Measurements from ENCODE around the gene CDH13. TPM values are rescaled to one million over a fixed set of nuclear protein-coding genes. Genes with fewer than 3 reads are reported as not detected.

CDH13 gene
- total and polyA plus RNA-seq, 2 experiments from 2014 or later = 1.6 to 4.4 TPM

DNA sequence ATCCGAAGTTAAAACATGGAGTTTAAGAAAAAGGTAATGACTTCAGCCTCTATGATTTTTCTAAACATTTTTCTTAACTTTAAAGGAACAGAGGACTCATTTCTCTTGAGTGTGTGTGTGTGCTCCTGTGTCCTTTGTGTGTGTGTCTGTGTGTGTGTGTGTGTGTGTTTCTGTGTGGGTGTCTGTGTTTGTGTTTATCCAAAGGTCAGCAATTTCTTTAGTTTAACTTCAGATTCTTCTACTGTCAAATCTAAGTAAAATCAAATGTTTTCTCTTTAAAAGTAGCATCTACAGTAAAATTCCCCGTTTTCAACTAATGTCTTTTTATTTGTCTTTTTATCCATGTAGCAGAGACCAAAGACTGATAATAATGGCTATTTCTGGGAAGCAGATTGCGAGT lies 1212.8 kb downstream of the CDH13 start:
- Histone ChIP-seq H2AFZ (no peak overlapping the region), H4K20me1 (replicated peaks; ENCODE audit: insufficient read depth) (no peaks in the 10 kb centered on the region), H3K27ac (ENCODE audit: low read depth) (peak overlapping the region; percentile 91), H3K27me3 (ENCODE audit: insufficient read depth) (no peaks in the 10 kb centered on the region), H3K79me2 (replicated peaks; ENCODE audit: insufficient read depth) (no peaks in the 10 kb centered on the region), H3F3A (replicated peaks; ENCODE audit: low read depth) (0 out of 2 replicates have a peak, but pooled peaks cover 3% of the 10 kb centered on the region), H3K4me3 (no peak overlapping the region), H3K36me3 (ENCODE audit: insufficient read depth) (no peaks in the 10 kb centered on the region), H3K4me1 (ENCODE audit: insufficient read depth) (peaks cover 58% of the 10 kb centered on the region), H3K9me2 (ENCODE audit: insufficient read depth) (no peaks in the 10 kb centered on the region), H3K4me2 (0 out of 2 replicates have a peak overlapping the region, but pooled peaks have one; percentile 20)
- H3K27me3 Mint-ChIP-seq (ENCODE audit: insufficient read depth, low read depth, poor library complexity) = peaks cover 14% of the 10 kb centered on the region
- peaks cover 85% of the 10 kb centered on the region for H3K4me1 Mint-ChIP-seq
- no peak for TF ChIP-seq NANOG (IDR thresholded peaks at IDR 0.05; ENCODE audit: borderline replicate concordance)
- TF ChIP-seq POLR2AphosphoS5 (IDR thresholded peaks at IDR 0.05; ENCODE audit: low read depth) = no peak
- TF ChIP-seq, protein P1, sequence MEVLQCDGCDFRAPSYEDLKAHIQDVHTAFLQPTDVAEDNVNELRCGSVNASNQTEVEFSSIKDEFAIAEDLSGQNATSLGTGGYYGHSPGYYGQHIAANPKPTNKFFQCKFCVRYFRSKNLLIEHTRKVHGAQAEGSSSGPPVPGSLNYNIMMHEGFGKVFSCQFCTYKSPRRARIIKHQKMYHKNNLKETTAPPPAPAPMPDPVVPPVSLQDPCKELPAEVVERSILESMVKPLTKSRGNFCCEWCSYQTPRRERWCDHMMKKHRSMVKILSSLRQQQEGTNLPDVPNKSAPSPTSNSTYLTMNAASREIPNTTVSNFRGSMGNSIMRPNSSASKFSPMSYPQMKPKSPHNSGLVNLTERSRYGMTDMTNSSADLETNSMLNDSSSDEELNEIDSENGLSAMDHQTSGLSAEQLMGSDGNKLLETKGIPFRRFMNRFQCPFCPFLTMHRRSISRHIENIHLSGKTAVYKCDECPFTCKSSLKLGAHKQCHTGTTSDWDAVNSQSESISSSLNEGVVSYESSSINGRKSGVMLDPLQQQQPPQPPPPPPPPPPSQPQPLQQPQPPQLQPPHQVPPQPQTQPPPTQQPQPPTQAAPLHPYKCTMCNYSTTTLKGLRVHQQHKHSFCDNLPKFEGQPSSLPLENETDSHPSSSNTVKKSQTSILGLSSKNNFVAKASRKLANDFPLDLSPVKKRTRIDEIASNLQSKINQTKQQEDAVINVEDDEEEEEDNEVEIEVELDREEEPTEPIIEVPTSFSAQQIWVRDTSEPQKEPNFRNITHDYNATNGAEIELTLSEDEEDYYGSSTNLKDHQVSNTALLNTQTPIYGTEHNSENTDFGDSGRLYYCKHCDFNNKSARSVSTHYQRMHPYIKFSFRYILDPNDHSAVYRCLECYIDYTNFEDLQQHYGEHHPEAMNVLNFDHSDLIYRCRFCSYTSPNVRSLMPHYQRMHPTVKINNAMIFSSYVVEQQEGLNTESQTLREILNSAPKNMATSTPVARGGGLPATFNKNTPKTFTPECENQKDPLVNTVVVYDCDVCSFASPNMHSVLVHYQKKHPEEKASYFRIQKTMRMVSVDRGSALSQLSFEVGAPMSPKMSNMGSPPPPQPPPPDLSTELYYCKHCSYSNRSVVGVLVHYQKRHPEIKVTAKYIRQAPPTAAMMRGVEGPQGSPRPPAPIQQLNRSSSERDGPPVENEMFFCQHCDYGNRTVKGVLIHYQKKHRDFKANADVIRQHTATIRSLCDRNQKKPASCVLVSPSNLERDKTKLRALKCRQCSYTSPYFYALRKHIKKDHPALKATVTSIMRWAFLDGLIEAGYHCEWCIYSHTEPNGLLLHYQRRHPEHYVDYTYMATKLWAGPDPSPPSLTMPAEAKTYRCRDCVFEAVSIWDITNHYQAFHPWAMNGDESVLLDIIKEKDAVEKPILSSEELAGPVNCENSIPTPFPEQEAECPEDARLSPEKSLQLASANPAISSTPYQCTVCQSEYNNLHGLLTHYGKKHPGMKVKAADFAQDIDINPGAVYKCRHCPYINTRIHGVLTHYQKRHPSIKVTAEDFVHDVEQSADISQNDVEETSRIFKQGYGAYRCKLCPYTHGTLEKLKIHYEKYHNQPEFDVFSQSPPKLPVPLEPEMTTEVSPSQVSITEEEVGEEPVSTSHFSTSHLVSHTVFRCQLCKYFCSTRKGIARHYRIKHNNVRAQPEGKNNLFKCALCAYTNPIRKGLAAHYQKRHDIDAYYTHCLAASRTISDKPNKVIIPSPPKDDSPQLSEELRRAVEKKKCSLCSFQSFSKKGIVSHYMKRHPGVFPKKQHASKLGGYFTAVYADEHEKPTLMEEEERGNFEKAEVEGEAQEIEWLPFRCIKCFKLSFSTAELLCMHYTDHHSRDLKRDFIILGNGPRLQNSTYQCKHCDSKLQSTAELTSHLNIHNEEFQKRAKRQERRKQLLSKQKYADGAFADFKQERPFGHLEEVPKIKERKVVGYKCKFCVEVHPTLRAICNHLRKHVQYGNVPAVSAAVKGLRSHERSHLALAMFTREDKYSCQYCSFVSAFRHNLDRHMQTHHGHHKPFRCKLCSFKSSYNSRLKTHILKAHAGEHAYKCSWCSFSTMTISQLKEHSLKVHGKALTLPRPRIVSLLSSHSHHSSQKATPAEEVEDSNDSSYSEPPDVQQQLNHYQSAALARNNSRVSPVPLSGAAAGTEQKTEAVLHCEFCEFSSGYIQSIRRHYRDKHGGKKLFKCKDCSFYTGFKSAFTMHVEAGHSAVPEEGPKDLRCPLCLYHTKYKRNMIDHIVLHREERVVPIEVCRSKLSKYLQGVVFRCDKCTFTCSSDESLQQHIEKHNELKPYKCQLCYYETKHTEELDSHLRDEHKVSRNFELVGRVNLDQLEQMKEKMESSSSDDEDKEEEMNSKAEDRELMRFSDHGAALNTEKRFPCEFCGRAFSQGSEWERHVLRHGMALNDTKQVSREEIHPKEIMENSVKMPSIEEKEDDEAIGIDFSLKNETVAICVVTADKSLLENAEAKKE (CRISPR knock-in tag; IDR thresholded peaks at IDR 0.05) = no peak
- no peak for TF ChIP-seq JUNB (IDR thresholded peaks at IDR 0.05; ENCODE audit: unreplicated experiment)
- no peak for TF ChIP-seq ZNF331 (CRISPR knock-in tag; IDR thresholded peaks at IDR 0.05; ENCODE audit: low read depth)
- TF ChIP-seq EZH2phosphoT487 (IDR thresholded peaks at IDR 0.05; ENCODE audit: unreplicated experiment) = no peak
- peak overlapping the region; percentile 95 for H3K27ac Mint-ChIP-seq
- DNase-seq (ENCODE audit: low spot score) (no peak), ATAC-seq (no peak)
- no peak overlapping the region for H3K4me3 Mint-ChIP-seq
- no peaks in the 10 kb centered on the region for H3K36me3 Mint-ChIP-seq (ENCODE audit: low read depth)
- H3K9me3 Mint-ChIP-seq = no peaks in the 10 kb centered on the region; the same call in 1 of the 3 replicates

All from GM23338 (cell line).